IPS DF 6.9 (cell line): ENCODE results near the gene TNS1.

ENCODE experiments used
- DNase-seq: peaks from one replicate; pipeline ENCODE4 v3.0.0-alpha.2; 2013; ENCODE audit warnings: low read depth, low spot score
- H3K27ac ChIP-seq: one replicate; pipeline ENCODE4 v1.5.1; 2013; ENCODE audit warnings: low read length, control low read depth
- H3K27me3 ChIP-seq: 2 replicates; pipeline ENCODE4 v1.6.1; 2013; ENCODE audit warnings: mild to moderate bottlenecking, low read length; ENCODE audit not compliant: control insufficient read depth, insufficient read depth
- H3K36me3 ChIP-seq: 2 replicates; pipeline ENCODE4 v1.6.1; 2013; ENCODE audit warnings: low read length; ENCODE audit not compliant: control insufficient read depth, insufficient read depth
- H3K4me1 ChIP-seq: 2 replicates; pipeline ENCODE4 v1.6.1; 2013; ENCODE audit warnings: low read length; ENCODE audit not compliant: control insufficient read depth, insufficient read depth
- H3K4me3 ChIP-seq: 2 replicates; pipeline ENCODE4 v1.5.1; 2013; ENCODE audit warnings: mild to moderate bottlenecking, low read length
- H3K9me3 ChIP-seq: 2 replicates; pipeline ENCODE4 v1.6.1; 2013; ENCODE audit warnings: low read length, inconsistent platforms; ENCODE audit not compliant: control insufficient read depth, insufficient read depth
- WGBS: extraction: QIAGEN DNeasy Blood & Tissue Kit; methylation state at CpG from one replicate; pipeline ENCODE4 v1.1.7; 2013; ENCODE audit warnings: mixed read lengths, missing lambda C conversion rate; ENCODE audit not compliant: insufficient read length, insufficient coverage; 5-methylcytosine and 5-hydroxymethylcytosine counted together

Gene TNS1

GRCh38 chr2:217886091-217886490 is 116.7 kb downstream of the TNS1 start:
- WGBS: 100% methylated on average over 1 of the region's 3 CpGs
- no peaks in the 10 kb centered on the region for H3K36me3 ChIP-seq

GRCh38 chr2:217884985-217885384 is 117.8 kb downstream of the TNS1 start:
- DNase-seq: no peak
- H3K27ac ChIP-seq: no peak overlapping the region
- no CpG with 5 or more reads among the region's 8 CpGs for WGBS
- H3K9me3 ChIP-seq: no peaks in the 10 kb centered on the region
- no peaks in the 10 kb centered on the region for H3K4me1 ChIP-seq
- no peak overlapping the region for H3K4me3 ChIP-seq
- H3K27me3 ChIP-seq: no peaks in the 10 kb centered on the region
- H3K36me3 ChIP-seq: no peaks in the 10 kb centered on the region

More at GRCh38 chr2:217886091-217886490, 116.7 kb downstream of the TNS1 start:
- Histone ChIP-seq H3K4me3 (no peak overlapping the region), H3K27ac (no peak overlapping the region), H3K9me3 (no peaks in the 10 kb centered on the region), H3K4me1 (no peaks in the 10 kb centered on the region), H3K27me3 (no peaks in the 10 kb centered on the region)
- no peak for DNase-seq

DNA sequence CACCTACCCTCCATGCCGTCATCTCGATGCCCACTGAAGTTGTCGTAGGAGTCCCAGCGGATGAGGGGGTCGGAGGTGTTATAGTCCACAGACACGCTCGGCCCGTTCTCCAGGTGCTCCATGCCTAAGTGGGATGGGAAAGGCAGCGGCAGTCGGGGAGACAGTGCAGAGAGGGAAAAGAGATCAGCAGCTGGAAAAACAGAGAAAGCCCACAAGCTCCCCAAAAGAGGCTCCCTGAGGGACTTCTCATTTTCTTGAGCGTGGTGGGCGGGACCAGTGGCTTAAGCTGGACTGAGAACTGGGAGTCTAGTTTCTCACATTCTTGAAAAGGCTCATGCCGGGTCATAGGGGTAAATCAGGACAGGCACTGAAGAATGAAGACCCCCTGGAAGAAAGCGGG is 121.9 kb downstream of the TNS1 start:
- peaks cover 2% of the 10 kb centered on the region; the same call in 1 of the 2 replicates for H3K4me1 ChIP-seq
- H3K36me3 ChIP-seq: peaks cover 3% of the 10 kb centered on the region; the same call in 1 of the 2 replicates
- H3K9me3 ChIP-seq: no peaks in the 10 kb centered on the region
- no peak overlapping the region for H3K27ac ChIP-seq
- H3K27me3 ChIP-seq: no peaks in the 10 kb centered on the region
- no CpG with 5 or more reads among the region's 14 CpGs for WGBS
- no peak for DNase-seq
- no peak overlapping the region for H3K4me3 ChIP-seq

- WGBS: no CpG with 5 or more reads among the region's 5 CpGs
- Histone ChIP-seq H3K36me3 (peaks cover 3% of the 10 kb centered on the region; the same call in 1 of the 2 replicates), H3K27me3 (no peaks in the 10 kb centered on the region)
These were observed 122.4 kb downstream of the TNS1 start for GRCh38 chr2:217880287-217880889.

DNA sequence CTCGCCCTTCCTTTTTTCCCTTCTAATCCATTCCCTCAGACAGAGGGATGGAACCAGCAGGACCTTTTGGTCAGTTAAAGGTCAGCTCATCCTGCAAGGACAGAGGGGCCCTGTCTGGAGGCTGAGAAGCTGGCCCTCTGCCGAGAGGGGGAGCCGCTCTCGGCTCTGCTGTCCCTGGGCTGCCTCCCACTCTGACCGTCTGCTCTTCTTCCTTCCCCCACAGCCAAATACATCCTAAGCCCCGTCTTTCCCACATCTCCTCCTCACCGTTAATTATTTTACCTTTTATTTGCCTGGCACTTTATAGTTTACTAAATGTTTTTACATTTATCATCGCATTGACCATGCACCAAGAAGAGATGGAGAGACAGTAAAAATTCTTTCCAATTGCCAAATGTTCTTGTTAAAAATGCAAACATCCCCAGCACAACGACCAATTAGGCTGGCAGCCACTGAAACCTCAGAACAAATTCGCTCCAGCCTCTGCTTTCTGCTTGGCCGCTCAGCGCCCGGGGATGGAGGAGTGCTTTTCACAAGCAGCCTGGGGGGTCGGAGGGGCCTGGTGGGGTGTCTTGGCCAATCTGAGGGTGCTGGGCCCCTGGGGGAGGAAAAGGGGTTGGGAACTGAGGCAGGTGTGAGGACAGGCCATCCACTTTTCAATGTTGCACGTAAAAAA is 123.7 kb downstream of the TNS1 start:
- peaks cover 2% of the 10 kb centered on the region; the same call in 1 of the 2 replicates for H3K4me1 ChIP-seq

More at GRCh38 chr2:217880287-217880889, 122.4 kb downstream of the TNS1 start:
- H3K4me3 ChIP-seq: no peak overlapping the region
- H3K9me3 ChIP-seq: no peaks in the 10 kb centered on the region
- peaks cover 2% of the 10 kb centered on the region; the same call in 1 of the 2 replicates for H3K4me1 ChIP-seq
- DNase-seq: no peak
- no peak overlapping the region for H3K27ac ChIP-seq

DNA sequence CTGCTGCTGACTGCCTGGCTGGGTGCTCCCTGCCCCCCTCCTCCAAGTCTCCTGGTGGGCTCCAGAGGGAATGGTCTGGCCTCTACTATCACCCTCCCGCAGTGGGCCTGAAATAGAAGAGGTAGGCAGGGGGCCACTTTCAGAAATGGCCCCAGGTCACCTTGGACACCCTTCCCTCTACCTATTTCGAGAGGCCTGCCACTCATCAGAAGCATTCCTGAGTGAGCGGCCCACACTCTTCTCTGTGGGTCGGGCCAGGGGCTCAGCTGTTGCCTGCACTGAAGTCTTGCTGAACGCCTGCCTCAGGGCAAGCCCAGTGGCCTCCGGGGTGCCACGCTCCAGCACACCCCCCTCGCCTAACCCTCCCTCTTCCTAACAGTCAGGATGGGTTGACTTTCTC is 124.9 kb downstream of the TNS1 start:
- WGBS: no CpG with 5 or more reads among the region's 8 CpGs
- Histone ChIP-seq H3K27me3 (no peaks in the 10 kb centered on the region), H3K9me3 (no peaks in the 10 kb centered on the region), H3K4me1 (peaks cover 2% of the 10 kb centered on the region; the same call in 1 of the 2 replicates), H3K4me3 (no peak overlapping the region), H3K27ac (no peak overlapping the region), H3K36me3 (peaks cover 3% of the 10 kb centered on the region; the same call in 1 of the 2 replicates)
- DNase-seq: no peak

More for the DNA sequence above, 123.7 kb downstream of the TNS1 start:
- Histone ChIP-seq H3K27ac (no peak overlapping the region), H3K9me3 (no peaks in the 10 kb centered on the region), H3K4me3 (no peak overlapping the region), H3K27me3 (no peaks in the 10 kb centered on the region), H3K36me3 (peaks cover 3% of the 10 kb centered on the region; the same call in 1 of the 2 replicates)
- WGBS: 100% methylated on average over 2 of the region's 15 CpGs
- DNase-seq: no peak

DNA sequence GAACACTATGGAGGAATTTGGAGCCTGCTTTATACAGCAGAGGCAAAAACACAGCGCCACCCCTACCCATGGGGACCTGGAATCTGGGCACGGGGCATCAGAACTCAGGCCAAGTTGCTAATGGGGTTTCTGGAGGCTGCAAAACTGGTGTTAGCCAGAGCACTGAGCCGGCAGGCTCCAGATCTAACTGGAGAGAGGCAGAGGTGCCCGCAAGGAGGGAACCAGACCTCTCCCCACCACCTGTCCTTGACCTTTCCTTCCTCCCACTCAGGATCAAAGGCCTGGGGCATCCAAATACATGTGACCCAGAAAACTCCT is 126.6 kb downstream of the TNS1 start:
- no peak overlapping the region for H3K27ac ChIP-seq
- no peaks in the 10 kb centered on the region for H3K9me3 ChIP-seq
- peaks cover 3% of the 10 kb centered on the region; the same call in 1 of the 2 replicates for H3K36me3 ChIP-seq
- H3K4me1 ChIP-seq: peaks cover 2% of the 10 kb centered on the region; the same call in 1 of the 2 replicates
- DNase-seq: no peak
- no CpG with 5 or more reads among the region's 4 CpGs for WGBS
- H3K4me3 ChIP-seq: no peak overlapping the region
- H3K27me3 ChIP-seq: no peaks in the 10 kb centered on the region

DNA sequence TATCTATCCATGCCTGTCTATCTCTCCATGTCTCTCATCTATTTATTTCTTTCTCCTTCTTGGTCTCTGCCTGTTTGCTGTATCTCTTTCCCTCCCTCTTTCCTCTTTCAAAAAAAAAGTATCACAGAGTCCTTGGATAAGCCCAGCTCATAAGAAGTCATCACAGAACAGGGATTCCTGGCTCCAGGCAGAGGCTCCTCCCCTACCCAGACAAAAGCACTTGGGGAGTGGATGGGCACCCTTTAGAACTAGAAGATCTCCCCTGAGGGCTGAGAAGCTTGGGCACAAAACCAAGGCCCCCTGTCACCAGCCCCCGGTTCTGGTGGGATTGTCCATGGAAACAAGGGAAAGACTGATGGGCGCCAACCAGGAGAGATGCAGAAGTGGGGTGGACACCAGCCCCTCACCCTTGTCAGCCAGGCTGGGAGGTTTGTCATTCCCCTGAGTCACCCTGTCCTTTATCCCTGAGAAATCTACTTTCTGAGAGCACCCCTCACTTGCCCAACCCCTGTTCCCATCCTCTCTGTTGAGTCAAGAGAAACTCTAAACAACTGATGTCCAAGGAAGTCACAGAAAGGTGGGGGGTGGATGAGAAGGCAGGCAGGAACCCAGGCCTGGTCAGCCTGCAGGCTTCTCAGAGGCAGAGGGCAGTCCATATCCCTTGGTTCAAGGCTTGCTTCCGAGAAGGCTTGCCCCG is 127.1 kb downstream of the TNS1 start:
- Histone ChIP-seq H3K9me3 (no peaks in the 10 kb centered on the region), H3K27ac (no peak overlapping the region), H3K27me3 (no peaks in the 10 kb centered on the region), H3K4me3 (no peak overlapping the region), H3K4me1 (peaks cover 2% of the 10 kb centered on the region; the same call in 1 of the 2 replicates), H3K36me3 (peaks cover 3% of the 10 kb centered on the region; the same call in 1 of the 2 replicates)
- WGBS: no CpG with 5 or more reads among the region's 4 CpGs
- no peak for DNase-seq

DNA sequence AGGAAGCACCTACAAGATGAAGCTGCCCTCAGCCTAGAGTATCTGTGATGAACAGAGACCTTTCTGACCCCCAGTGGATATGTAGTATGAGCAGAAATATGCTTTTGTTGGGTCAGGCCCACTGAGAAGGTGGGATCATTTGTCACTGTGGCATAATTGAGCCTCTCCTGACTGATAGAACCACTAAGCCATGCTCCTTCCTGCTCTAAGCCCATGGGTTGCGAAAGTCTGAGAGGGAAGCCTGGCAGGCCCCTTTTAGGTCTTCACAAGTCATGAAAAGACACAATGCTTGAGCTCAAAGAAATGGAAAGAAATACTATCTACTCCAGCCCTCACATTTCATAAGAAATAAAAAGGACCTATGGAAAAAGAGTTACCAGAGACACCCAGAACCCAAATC is 127.7 kb downstream of the TNS1 start:
- no CpG with 5 or more reads among the region's 1 CpG for WGBS
- Histone ChIP-seq H3K36me3 (peaks cover 3% of the 10 kb centered on the region; the same call in 1 of the 2 replicates), H3K9me3 (no peaks in the 10 kb centered on the region), H3K4me3 (no peak overlapping the region), H3K27me3 (no peaks in the 10 kb centered on the region), H3K4me1 (peaks cover 2% of the 10 kb centered on the region; the same call in 1 of the 2 replicates), H3K27ac (no peak overlapping the region)
- no peak for DNase-seq

DNA sequence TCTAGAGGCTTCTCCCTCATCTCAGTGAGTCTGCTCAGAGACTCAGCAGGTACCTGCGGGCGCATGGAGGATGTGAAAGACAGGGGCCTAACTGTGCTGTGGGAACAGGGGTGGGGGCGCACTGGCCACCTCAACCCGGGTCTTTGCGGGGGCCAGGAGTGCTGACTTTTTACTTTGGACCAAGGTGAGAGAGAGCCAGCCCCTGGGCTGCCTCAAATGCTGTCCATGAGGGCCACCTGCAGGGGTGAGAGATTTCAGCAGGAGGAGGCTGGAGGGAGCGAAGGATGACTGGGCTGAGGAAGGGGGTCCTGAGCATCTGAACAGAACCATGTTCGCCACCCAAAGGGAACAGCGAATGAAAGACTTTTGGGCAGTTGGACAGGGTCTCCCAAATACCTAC is 129.4 kb downstream of the TNS1 start:
- Histone ChIP-seq H3K27ac (no peak overlapping the region), H3K4me1 (peaks cover 2% of the 10 kb centered on the region; the same call in 1 of the 2 replicates), H3K9me3 (no peaks in the 10 kb centered on the region), H3K27me3 (no peaks in the 10 kb centered on the region), H3K36me3 (peaks cover 3% of the 10 kb centered on the region; the same call in 1 of the 2 replicates), H3K4me3 (no peak overlapping the region)
- WGBS: no CpG with 5 or more reads among the region's 8 CpGs
- DNase-seq: no peak
